ENCODE results near the gene MTMR2.

DNA sequence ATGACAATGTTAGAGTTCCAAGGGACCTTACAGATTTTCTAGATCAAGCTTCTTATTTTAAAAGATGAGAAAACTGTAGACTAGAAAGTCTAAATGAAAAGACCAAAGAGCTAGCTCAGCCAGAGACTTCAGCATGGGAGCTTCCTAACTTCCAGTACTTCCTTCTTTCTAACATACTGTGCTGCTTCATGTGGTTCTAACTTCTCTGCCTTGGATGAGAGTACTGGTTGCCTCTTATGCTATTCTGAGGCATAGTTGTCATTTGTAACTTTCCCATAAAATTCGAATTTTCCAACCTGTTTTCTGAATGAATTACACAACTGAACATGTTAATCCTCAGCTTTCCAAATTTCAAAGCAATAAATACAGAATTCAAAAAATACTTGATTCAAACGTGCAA is 1.8 kb downstream of the MTMR2 start:
- TF ChIP-seq, protein P1, sequence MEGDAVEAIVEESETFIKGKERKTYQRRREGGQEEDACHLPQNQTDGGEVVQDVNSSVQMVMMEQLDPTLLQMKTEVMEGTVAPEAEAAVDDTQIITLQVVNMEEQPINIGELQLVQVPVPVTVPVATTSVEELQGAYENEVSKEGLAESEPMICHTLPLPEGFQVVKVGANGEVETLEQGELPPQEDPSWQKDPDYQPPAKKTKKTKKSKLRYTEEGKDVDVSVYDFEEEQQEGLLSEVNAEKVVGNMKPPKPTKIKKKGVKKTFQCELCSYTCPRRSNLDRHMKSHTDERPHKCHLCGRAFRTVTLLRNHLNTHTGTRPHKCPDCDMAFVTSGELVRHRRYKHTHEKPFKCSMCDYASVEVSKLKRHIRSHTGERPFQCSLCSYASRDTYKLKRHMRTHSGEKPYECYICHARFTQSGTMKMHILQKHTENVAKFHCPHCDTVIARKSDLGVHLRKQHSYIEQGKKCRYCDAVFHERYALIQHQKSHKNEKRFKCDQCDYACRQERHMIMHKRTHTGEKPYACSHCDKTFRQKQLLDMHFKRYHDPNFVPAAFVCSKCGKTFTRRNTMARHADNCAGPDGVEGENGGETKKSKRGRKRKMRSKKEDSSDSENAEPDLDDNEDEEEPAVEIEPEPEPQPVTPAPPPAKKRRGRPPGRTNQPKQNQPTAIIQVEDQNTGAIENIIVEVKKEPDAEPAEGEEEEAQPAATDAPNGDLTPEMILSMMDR (conservative IDR thresholded peaks at IDR 0.05 in 1 of 2, IDR thresholded peaks at IDR 0.05 in 1 of 2; ENCODE audit: low read depth in 1 of 2, low read length in 2 of 2): no peak
- no peak for TF ChIP-seq EZH2 (IDR thresholded peaks at IDR 0.05; ENCODE audit: low read length, missing control alignments)

Data from fibroblast of lung (primary cell).